Measurements from ENCODE around the gene APCDD1L. TPM values are rescaled to one million over a fixed set of nuclear protein-coding genes. Genes with fewer than 3 reads are reported as not detected.

Gene APCDD1L
- polyA plus RNA-seq, 1 donor, result 5.9 TPM

- DNase-seq (ENCODE audit: low read depth), result no peak
Observed at GRCh38 chr20:58492074-58492718, 23.0 kb downstream of the APCDD1L start.

GRCh38 chr20:58486207-58486606 lies 29.0 kb downstream of the APCDD1L start:
- DNase-seq (ENCODE audit: low read depth), result no peak

GRCh38 chr20:58485393-58485792 lies 29.8 kb downstream of the APCDD1L start:
- no peak for DNase-seq (ENCODE audit: low read depth)

GRCh38 chr20:58483470-58483869 lies 31.7 kb downstream of the APCDD1L start:
- no peak for DNase-seq (ENCODE audit: low read depth)

- no peak for DNase-seq (ENCODE audit: low read depth)
Observed at GRCh38 chr20:58483051-58483450, 32.1 kb downstream of the APCDD1L start.

GRCh38 chr20:58482416-58482815 lies 32.8 kb downstream of the APCDD1L start:
- DNase-seq (ENCODE audit: low read depth), result no peak

GRCh38 chr20:58481481-58482021 lies 33.6 kb downstream of the APCDD1L start:
- no peak for DNase-seq (ENCODE audit: low read depth)

GRCh38 chr20:58480551-58481336 lies 34.5 kb downstream of the APCDD1L start:
- DNase-seq (ENCODE audit: low read depth), result peak; percentile 87

GRCh38 chr20:58479726-58480440 lies 35.3 kb downstream of the APCDD1L start:
- DNase-seq (ENCODE audit: low read depth), result no peak

GRCh38 chr20:58478141-58478805 lies 36.9 kb downstream of the APCDD1L start:
- no peak for DNase-seq (ENCODE audit: low read depth)

GRCh38 chr20:58475466-58475865 lies 39.7 kb downstream of the APCDD1L start:
- no peak for DNase-seq (ENCODE audit: low read depth)

- no peak for DNase-seq (ENCODE audit: low read depth)
Observed at GRCh38 chr20:58473453-58474425, 41.5 kb downstream of the APCDD1L start.

- no peak for DNase-seq (ENCODE audit: low read depth)
Observed at GRCh38 chr20:58472273-58473018, 42.8 kb downstream of the APCDD1L start.

GRCh38 chr20:58471193-58472164 lies 43.7 kb downstream of the APCDD1L start:
- peak; percentile 99 for DNase-seq (ENCODE audit: low read depth)

- DNase-seq (ENCODE audit: low read depth), result no peak
Observed at GRCh38 chr20:58470336-58471192, 44.6 kb downstream of the APCDD1L start.

- no peak for DNase-seq (ENCODE audit: low read depth)
Observed at GRCh38 chr20:58469616-58470015, 45.6 kb downstream of the APCDD1L start.
